GM19193 (cell line): ENCODE results near the gene PLCB4.

Source experiments
- POLR2A ChIP-seq: IDR thresholded peaks from 4 replicates; pipeline ENCODE4 v1.6.1; 2011; ENCODE audit not compliant: insufficient read depth, insufficient read length; ENCODE audit errors: extremely low read depth

The PLCB4 gene

DNA sequence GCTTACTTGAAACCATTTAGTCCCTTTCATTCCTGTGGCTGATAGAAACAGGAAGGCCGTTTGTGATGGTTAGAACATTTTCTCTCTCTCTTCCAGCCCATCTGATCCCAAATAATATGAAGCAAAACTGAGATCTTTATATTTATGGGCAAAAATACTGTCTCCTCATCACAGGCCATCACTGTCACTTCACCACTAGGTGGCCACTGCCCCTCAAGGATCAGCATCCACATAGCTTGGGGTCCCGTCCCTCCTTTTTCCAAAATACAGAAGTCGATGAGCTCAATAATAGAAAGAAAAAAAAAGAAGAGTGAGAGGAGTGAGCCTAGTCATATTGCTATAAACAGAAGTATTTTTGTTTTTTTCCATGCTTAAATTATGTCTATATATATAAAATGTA is 399.1 kb downstream of the PLCB4 start:
- no peak for TF ChIP-seq POLR2A

- no peak for TF ChIP-seq POLR2A
These were observed 406.0 kb downstream of the PLCB4 start for GRCh38 chr20:9474835-9475415.

GRCh38 chr20:9475456-9475855 is 406.6 kb downstream of the PLCB4 start:
- TF ChIP-seq POLR2A: no peak

DNA sequence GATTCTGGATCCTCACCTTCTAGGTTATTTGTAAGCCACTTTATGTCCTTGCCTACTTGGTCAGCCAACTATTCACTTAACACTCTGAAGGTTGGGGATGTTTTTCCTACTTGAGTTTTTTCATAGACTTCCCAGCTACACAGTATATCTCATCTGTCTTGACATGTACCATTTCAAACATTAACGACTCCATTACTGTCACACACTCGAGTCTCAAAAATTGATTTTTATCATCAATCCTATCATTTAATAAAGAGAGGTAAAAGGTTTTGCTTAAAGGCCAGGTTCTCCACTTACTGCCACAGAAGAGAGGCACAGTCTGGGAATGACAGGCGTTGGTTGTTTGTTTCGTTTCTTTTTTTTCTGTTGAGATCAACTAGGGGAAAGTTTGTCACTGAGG is 407.3 kb downstream of the PLCB4 start:
- TF ChIP-seq POLR2A: no peak

GRCh38 chr20:9476637-9477036 is 407.8 kb downstream of the PLCB4 start:
- no peak for TF ChIP-seq POLR2A

DNA sequence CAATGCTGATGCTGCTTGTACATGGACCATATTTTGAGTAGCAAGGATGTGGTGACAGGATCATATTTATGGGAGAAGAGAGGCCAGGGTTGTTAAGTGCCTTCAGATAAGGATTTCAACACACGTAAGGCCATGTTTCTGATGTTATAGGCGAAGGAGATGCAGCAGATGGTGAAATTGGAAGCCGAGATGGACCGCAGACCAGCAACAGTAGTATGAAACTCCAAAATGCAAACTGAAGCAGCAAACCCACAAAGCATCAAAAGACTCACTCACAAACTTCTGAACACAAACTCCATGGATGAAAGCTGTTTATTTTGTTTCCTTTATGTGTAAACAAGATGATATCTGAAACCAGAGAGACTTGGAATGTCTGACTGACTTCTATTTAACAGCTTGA is 409.9 kb downstream of the PLCB4 start:
- TF ChIP-seq POLR2A: no peak

- TF ChIP-seq POLR2A: no peak
These were observed 411.2 kb downstream of the PLCB4 start for GRCh38 chr20:9480066-9480465.

DNA sequence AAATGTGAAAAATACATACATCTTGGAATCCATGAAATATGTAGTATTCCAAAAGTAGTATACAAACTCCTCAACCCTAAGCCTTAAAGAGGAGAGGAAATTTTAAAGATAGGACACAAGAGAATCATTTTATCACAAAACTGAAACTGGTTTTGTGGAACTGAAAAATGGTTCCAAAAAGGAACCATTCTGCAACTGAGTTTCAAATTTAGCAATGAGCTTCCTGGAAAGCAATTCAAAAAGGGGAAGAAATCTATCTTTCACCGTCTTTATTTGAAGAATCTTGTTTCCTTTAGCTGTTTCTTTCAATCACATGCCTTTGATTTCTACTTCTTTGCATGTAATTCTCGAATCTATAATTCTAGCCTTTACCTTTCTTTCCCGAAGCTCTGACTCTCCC is 413.3 kb downstream of the PLCB4 start:
- TF ChIP-seq POLR2A: no peak

- no peak for TF ChIP-seq POLR2A
These were observed 414.2 kb downstream of the PLCB4 start for GRCh38 chr20:9483131-9483530.

- TF ChIP-seq POLR2A: no peak
These were observed 416.9 kb downstream of the PLCB4 start for GRCh38 chr20:9485614-9486340.

DNA sequence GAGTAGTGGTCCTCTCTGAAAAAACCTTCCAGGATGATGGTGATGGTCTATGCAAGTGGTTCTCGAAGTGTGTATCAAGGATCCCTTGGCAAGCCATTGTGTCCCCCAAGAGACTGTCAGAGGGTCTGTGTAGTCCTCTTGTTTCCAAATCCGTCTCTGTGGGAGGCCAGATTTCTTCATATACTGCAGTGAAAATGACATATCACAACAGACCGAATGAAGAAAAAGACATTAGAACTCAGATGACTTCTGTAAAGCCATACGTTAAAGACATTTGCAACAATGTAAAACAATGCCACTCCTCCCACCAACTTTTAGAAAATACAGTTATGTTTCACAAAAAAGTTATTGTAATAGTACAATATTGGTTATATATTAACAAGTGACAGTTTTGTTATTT is 418.3 kb downstream of the PLCB4 start:
- no peak for TF ChIP-seq POLR2A

- no peak for TF ChIP-seq POLR2A
These were observed 419.2 kb downstream of the PLCB4 start for GRCh38 chr20:9488063-9488462.

DNA sequence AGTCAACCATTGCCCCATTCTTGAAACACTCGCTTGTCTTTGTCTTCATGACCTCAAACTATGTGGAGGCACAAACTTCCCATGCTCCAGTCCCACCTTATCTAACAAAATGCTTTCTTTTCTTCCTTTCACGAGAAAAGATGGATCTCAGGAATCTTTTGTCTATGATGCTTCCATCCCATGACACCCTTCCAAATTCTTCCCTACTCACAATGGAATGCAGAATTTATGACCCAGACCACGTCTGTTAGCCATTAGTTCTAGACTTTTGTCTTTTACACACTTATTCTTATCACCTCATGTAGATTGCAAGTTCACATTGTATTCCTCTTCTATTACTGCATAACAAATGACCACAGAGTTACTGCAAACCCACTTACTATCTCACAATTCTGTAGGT is 421.3 kb downstream of the PLCB4 start:
- no peak for TF ChIP-seq POLR2A

GRCh38 chr20:9490631-9491030 is 421.7 kb downstream of the PLCB4 start:
- TF ChIP-seq POLR2A: no peak

DNA sequence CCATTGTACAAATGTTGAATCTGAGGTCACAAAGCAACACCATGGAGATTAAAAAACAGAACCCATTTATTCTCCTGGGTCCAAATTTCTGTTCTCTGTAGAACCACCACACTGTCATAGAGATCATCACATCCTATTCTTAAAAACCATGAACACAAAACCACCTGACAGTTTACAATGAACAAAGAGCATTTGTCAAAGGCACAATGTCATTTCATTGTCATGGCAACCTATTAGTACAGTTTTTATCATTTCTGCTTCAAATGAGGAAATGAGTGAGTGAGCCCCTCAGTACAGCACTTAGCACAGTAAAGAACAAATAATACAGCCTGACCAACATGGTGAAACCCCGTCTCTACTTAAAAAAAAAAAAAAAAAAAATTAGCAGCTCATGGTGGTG is 422.4 kb downstream of the PLCB4 start:
- TF ChIP-seq POLR2A: no peak

GRCh38 chr20:9492067-9492466 is 423.2 kb downstream of the PLCB4 start:
- no peak for TF ChIP-seq POLR2A
